Inflammatory macrophage (primary cell): ENCODE data around the gene WIPI1.
A peak's percentile ranks its signal among the peaks of the same experiment; 100 is the strongest.
"Not testable (repeated sequence)": the region's sequence is repeated elsewhere in the genome, so short reads cannot be mapped to it uniquely, and the experiment has no call there.

Experiments used
- DNase-seq, 2 donors: peaks; one replicate each; pipeline ENCODE4 v3.0.0-alpha.2; 2020 to 2022

WIPI1 gene

DNA sequence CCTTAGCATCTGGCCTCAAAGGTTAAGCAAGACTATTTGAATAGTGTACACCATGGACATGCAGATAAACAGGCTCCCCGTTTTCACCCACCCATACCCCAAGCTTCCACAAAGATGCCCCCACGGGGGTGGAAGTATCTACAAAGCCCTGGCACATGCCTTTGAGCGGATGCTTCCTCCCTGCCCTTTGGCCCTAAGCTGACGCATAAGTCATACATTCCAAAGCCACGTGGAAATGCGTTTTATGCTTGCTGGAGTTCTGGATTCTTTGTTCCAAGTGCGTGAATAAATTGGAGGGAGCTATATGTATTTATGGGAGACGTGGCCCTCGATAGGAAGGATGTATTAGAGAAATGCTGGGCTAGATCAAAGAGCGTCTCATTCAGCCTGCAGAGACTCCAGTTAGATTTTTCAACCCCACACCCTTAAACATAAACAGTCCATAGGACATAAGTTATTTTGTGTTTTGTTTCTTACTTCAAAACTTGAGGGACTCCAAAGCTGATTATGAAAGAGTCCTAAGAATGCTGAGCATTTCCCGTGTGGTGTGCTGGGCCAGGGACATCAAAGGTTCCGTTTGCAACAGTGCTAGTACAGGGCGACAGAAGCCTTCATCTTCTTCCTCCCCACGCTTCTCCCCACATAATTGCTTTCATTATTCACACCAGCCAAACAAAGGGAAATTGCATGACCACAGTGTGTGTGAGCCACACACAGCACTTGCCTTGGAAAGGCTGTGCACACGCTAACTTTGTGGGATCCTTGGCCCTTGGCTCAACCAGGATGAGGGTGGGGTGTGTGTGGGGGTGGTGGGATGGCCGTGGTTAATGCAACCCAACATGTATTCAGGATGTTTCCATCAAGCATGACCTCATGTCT lies 73.6 kb downstream of the WIPI1 start:
- peak; percentile 79 to 91 for DNase-seq

DNA sequence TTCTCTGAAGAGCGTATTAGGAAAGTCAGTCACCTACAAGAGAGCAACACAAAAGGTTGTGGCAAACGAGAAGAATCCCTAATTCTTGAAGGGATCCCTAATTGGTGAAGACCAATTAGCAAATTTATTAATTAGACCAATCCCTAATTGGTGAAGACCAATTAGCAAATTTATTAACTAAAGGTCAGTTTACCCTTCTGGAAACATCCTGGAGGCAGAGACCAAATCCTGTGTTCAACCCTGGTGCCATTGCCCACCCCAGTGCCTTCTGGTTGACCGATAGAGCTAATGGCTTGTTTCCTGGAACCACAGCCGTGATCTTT lies 74.2 kb downstream of the WIPI1 start:
- no peak for DNase-seq

DNA sequence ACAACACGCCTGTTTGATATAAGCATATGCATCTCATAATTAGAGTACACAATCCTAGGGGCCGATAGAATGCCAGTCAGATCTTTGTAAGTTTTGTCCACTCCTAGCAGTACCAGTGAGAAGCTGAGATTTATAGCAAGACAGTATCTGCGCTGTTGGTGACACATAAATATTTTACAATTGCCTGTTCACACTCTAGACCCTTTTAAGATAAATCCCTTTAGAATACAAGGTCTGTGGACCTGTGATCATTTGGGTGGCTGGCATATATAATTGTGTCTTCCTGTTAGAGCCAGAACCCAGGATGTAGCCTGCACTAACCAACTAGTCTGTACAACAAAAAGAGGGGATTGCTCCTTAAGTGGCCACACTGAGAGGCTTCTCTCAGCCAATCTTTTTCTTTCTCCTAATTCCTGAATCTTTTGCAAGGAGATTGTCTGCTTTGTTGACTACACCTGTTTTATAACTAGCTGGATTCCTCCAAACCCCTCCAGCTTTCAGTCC lies 74.7 kb downstream of the WIPI1 start:
- no peak for DNase-seq

- DNase-seq: peak; percentile 94 to 97
Measured at GRCh38 chr17:68381076-68381900, 76.0 kb downstream of the WIPI1 start.

DNA sequence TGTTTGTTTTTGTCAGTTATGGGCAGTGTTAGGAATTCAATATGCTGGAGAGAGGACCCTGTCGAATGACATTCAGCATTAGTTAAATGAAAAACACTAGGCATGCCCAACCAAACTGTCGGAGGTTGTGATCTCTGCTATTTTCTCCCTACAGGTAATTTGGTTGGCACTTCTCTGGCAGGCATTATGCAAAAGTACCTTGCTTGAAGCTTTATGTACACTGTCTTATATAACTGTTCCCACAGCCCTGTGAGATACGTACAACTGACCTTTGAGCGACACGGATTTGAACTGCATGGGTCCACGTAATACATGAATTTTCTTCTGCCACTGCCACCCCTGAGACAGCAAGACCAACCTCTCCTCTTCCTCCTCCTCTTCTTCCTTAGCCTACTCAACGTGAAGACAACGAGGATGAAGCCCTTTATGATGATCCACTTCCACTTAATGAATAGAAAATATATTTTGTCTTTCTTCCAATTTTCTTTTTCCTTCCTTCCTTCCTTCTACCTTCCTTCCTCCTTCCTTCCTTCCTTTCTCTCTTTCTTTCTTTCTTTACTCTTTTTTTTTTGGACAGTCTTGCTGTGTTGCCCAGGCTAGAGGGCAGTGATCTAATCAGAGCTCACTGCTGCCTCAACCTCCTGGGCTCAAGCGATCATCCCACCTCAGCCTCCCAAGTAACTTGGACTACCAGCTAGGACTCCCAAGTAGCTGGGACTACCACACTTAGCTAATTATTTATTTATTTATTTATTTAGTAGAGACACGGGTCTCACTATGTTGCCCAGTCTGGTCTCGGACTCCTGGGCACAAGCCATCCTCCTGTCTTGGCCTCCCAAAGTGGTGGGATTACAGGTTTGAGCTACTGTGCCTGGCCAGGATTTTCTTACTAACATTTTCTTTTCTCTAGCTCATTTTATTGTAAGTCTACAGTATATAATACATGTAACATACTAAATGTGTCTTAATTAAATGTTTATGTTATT lies 77.3 kb downstream of the WIPI1 start:
- no peak for DNase-seq

- no peak for DNase-seq
Measured at GRCh38 chr17:68379177-68379510, 78.2 kb downstream of the WIPI1 start.

DNA sequence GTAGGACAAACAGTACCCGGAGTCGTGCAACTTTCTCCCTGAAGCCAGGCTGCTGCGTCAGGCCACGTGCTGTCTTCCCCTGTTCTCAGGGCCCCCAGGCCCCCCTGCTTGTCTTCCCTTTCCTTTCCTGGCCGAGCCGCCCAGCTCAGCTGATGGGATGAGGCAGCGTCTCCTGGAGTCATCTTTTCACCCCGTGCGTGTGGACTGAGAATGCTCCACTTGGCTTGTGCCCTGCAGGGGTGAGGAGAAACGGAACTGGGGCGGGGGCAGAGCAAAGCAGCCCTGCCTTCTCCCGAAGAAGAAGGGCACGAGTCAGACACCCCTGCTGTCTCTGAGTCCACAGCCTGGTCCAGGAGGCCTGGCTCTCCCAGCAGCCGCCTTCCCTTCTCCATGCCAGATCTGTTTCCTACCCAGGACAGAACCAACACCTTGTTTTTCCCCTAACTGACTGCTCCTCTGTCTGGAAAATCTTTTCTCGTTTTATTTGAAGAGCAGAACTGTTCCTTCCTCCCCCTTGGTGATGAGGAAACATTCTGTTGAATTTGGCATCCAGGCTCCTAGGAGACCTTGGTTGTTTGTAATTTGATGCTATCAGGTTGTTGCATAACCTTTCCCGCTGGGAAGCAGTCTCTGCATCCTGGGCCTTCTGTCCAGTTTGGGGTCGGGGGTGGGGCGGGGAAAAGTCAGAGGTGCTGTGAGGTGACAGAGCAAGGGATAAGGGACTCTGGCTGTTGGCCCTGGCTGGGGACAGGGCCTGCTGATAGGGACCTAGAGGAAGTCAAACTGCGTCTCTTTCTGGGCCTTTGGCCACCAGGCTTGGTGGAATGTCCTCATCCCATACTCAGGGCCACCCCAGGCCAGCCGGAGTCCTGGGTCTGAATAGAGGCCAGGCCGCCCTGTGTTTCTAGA lies 78.8 kb downstream of the WIPI1 start:
- peak; percentile 83 to 92 for DNase-seq

DNA sequence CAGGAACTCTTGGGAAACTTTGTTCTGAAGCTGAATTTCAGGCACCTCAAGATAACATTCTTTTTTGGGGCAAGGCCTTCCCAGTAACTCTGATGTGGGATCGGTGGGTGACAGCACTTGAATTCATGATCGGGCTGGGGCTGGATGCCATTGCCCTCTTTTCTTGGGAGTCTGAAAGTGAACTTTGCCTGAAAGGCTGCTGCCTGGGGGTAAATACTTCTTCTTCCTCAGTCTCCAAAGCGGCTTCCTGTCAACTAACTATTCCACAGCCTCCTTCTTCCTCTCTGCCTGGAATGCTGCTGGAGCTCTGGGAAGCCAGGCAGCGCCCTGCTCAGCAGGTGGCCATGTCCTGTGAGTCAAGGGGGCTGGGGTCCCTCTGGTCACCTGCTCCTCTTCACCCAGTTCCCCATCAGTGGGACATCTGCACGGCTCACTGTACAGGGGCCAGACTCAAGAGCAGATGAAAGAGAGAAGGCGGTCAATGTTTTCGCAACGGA lies 79.5 kb downstream of the WIPI1 start:
- no peak for DNase-seq

DNA sequence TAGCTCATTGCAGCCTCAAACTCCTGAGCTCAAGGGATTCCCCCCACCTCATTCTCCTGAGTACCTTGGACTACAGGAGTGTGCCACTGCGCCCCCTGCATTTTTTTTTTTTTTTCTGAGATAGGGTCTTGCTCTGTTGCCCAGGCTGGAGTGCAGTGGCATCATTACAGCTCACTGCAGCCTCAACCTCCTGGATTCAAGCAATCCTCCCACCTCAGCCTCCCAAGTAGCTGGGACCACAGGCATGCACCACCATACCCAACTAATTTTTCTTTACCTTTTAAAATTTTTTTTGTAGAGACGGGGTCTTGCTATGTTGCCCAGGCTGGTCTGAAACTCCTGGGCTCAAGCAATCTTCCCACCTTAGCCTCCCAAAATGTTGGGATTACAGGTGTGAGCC lies 81.1 kb downstream of the WIPI1 start:
- DNase-seq: not testable (repeated sequence)

DNA sequence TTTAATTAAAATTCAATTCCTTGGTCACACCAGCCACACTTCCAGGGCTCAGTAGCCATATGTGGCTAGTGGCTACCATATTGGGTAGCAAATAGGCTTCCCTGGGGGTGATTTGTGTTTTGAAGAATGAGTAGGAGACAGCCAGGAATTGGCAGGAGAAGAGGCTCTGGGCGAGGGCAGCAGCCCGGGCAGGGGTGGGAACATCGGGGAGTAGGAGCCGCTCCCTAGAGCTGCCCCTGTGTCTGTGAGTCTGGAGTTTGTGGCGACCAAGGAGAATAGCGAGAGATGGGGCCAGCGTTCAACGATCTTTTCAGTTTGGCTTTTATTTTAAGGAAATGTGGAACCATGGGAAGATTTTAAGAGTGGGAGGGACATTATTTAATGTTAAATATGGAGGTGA lies 81.7 kb downstream of the WIPI1 start:
- no peak for DNase-seq
